CD4-positive, alpha-beta T cell treated with Interleukin-15 for 4 hours (primary cell): Measurements from ENCODE around the gene FAAP20.

ENCODE experiments used
- DNase-seq: peaks from one replicate; pipeline ENCODE4 v3.0.0-alpha.2; 2020; ENCODE audit warnings: low spot score

FAAP20 gene

GRCh38 chr1:2210084-2210653 lies 15.6 kb upstream of the FAAP20 start:
- DNase-seq, result no peak

GRCh38 chr1:2209400-2210083 lies 15.0 kb upstream of the FAAP20 start:
- no peak for DNase-seq

- no peak for DNase-seq
These were observed 14.0 kb upstream of the FAAP20 start for GRCh38 chr1:2208309-2209239.

GRCh38 chr1:2206813-2207487 lies 12.4 kb upstream of the FAAP20 start:
- no peak for DNase-seq

- peak; percentile 95 for DNase-seq
These were observed 10.8 kb upstream of the FAAP20 start for GRCh38 chr1:2205191-2205952.

- no peak for DNase-seq
These were observed 10.0 kb upstream of the FAAP20 start for GRCh38 chr1:2204415-2205190.

- no peak for DNase-seq
These were observed 9.3 kb upstream of the FAAP20 start for GRCh38 chr1:2203671-2204414.

GRCh38 chr1:2202843-2203601 lies 8.4 kb upstream of the FAAP20 start:
- no peak for DNase-seq

GRCh38 chr1:2202008-2202575 lies 7.5 kb upstream of the FAAP20 start:
- no peak for DNase-seq

GRCh38 chr1:2201062-2201461 lies 6.5 kb upstream of the FAAP20 start:
- DNase-seq, result no peak

GRCh38 chr1:2200308-2200943 lies 5.9 kb upstream of the FAAP20 start:
- no peak for DNase-seq

- DNase-seq, result peak; percentile 86
These were observed 4.7 kb upstream of the FAAP20 start for GRCh38 chr1:2199042-2199810.

- no peak for DNase-seq
These were observed 4.0 kb upstream of the FAAP20 start for GRCh38 chr1:2198571-2198970.

GRCh38 chr1:2197707-2198165 lies 3.2 kb upstream of the FAAP20 start:
- no peak for DNase-seq

GRCh38 chr1:2196901-2197638 lies 2.5 kb upstream of the FAAP20 start:
- no peak for DNase-seq

- no peak for DNase-seq
These were observed 1.2 kb upstream of the FAAP20 start for GRCh38 chr1:2195785-2196184.
